GM18502 (cell line): ENCODE measurements around the gene SLC22A15.
A peak's percentile ranks its signal among the peaks of the same experiment; 100 is the strongest.
"Not testable (repeated sequence)": the region's sequence is repeated elsewhere in the genome, so short reads cannot be mapped to it uniquely, and the experiment has no call there.

ENCODE experiments used
- ATAC-seq: cut with Tn5 transposase; IDR thresholded peaks from one replicate; pipeline ENCODE4 v1.9.1; 2021; ENCODE audit warnings: mild to moderate bottlenecking; ENCODE audit not compliant: unreplicated experiment, poor library complexity

The SLC22A15 gene

GRCh38 chr1:115976062-115976920 lies at the start of gene SLC22A15:
SLC22A15 (plus strand) TSS chr1:115976513; CDS start chr1:115976628, 115 bp downstream.
- peak; percentile 92 for ATAC-seq

- ATAC-seq: no peak
These were observed 48.3 kb upstream of the SLC22A15 start for GRCh38 chr1:115927971-115928370.

- ATAC-seq: no peak
These were observed 46.4 kb upstream of the SLC22A15 start for GRCh38 chr1:115929881-115930280.

GRCh38 chr1:115933625-115934024 lies 42.7 kb upstream of the SLC22A15 start:
- ATAC-seq: no peak

DNA sequence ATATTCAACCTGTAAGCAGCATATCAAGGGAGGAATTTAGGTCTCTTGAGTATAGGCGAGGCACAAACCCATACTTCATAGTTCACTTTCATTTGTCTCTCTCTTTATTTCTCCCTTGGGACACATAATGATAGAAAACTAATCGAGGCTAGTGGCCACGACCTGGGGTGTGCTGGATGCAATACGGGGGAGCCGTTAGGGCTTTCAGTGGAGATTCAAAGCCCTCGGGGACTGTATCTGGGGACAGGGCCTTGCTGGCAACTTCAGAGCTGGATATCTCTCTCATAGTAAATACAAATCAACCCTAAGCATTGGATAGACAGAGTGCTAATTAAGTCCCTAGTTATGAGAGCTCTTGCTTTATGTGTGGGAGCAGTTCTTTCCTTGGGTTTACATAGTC lies 36.9 kb upstream of the SLC22A15 start:
- ATAC-seq: no peak

DNA sequence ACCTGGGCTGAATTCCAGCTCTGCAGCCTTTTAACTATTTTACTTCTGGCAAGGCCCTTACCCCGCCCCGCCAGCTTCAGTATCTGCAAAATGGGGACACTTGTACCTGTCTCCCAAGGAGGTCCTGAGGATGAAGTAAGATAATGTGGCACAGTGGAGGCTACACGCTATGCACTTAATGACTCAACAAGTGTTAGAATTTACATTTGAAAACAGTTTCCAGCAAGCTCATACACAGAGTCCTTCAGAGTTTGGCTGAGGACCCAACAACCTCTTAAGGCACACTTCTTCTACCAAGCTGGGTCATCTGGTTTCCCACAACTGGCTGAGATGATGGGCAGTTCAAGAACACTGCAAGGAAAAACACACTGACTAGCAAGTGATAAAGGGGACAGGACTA lies 30.2 kb upstream of the SLC22A15 start:
- no peak for ATAC-seq

- ATAC-seq: no peak
These were observed 27.2 kb upstream of the SLC22A15 start for GRCh38 chr1:115949156-115949555.

DNA sequence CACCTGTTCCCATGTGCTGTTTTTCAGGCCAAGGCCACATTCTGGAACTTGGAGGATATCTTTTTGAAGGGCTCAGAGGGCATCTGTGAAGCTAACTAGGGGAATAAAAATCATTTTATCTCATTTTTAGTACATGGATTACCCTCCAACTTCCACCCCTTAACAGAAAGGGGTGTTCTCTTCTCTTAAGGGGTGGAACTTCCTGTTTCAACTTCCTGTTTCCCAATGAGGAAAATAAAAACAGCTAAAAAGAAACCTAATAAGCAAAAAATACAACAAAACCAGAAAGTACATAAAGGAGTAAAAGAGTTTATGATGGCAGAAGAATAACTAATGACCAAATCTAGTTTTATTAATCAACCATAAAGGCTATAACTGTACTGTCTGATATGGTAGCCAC lies 24.8 kb upstream of the SLC22A15 start:
- no peak for ATAC-seq

DNA sequence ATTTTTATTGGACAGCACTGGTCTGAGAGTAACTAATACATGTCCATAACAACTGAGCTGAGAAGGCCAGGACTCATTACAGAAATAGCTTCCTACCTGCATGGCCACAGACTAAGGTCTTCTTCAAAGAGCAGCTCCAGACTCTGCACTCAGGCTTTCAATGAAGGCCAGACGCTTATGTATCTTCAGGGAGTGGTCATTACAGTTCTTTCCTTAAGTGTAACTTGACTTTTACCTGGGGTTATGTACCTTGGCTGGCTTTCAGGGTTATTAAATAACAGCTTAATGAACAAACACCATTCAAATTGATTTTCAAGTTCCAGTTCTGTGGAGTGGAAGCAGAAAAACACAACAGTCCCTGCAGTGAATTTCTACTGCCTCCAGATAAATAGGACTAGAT lies 23.8 kb upstream of the SLC22A15 start:
- ATAC-seq: no peak

DNA sequence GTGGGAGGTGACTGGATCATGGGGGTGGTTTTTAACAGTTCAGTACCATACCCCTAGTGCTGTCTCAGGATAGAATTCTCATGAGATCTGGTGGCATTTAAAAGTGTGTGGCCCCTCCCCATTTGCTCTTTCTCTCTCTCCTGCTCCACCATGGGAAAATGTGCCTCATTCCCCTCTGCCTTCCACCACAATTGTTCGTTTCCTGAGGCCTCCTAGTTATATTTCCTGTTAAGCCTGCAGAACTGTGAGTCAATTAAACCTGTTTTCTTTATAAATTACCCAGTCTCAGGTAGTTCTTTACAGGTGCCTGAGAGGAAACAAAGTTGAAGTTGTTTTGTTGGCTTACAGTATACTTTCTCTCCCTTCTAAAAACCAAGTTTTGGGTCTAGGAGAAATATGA lies 23.1 kb upstream of the SLC22A15 start:
- ATAC-seq: no peak

DNA sequence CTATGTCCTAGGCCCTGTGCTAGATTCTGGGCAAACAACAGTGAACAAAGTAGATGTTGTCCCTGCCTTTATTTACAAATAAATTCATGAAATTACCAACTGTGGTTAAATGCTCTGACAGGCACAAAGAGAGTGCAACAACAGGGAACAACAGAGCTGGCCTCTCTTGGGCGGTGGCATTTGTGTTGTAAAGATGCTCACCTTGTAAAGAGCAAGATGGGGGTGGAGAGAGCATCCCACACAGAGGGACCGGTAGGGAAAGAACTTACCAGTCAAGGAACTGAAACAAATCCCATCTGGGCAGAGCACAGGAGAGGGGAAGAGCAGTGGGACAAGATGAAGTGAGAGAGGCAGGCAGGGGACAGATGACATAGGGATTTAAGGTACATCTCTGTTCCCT lies 21.6 kb upstream of the SLC22A15 start:
- no peak for ATAC-seq

DNA sequence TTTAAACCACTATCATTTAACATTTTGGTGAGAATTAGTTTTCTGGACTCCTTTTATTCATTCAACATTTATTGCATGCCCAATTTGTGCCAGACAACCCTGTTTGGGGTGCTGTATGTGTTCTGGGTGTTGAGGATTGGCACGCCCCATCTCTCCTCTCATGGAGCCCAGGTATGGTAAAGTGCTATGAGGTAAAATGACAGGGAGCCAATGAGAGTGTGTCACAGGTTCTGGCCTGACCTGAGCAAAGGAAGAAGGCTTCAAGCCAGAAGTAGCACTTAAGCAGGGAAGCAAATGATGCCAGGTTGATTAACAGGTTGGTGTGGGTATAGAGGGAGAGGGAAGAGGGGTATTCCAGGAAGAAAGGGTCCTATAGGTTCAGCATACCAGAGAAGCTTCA lies 21.1 kb upstream of the SLC22A15 start:
- no peak for ATAC-seq

GRCh38 chr1:115958866-115959265 lies 17.4 kb upstream of the SLC22A15 start:
- ATAC-seq: no peak

DNA sequence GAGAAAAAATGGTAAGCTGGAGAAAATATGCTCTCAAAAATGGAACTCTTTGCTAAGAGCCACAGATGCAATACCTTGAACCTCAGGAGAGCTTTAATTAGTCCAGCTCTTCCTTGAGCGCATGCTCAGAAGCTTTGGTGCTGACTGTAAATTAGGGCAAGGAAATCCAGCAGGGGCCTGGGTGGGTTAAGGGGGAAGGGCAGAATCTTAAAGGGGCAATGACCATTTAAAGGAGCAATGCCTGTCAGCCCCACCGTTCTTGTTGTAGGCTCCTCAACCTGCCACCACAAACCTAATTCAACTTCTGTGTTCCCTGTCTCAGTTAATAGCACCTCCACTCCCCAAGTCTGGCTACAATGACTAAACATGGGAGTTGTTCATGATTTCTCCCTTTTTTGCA lies 6.8 kb upstream of the SLC22A15 start:
- ATAC-seq: no peak

DNA sequence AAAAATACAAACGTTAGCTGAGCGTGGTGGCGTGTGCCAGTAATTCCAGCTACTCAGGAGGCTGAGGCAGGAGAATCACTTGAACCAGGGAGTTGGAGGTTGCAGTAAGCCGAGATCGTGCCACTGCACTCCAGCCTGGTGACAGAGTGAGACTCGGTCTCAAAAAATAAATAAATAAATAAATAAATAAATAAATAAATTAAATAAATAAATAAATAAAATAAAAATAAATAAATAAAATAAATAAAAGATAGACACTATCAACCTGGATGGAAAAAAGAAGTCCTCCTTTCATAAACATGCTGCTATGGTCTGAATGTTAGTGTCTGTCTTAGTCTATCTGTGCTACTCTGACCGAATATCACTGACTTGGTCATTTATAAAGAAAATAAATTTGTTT lies 4.5 kb upstream of the SLC22A15 start:
- ATAC-seq: not testable (repeated sequence)

DNA sequence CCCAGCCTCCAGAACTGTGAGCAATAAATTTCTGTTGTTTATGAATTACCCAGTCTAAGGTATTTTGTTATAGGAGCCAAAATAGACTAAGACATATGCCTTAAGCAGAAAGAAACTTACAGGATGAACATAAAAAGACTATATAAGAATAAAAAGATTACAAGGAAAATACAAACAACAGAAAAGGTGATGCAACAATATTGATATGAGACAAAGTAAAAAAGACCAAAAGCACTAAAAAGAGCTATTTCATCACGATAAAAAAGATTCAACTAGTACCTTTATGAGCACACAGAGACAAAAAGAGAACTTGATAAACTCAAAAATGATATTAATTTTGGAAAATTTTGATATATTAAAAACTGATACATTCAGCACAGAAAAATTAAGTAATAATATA lies 3.2 kb upstream of the SLC22A15 start:
- no peak for ATAC-seq

GRCh38 chr1:115975569-115976061 lies 698 bp upstream of the SLC22A15 start:
- ATAC-seq: no peak

- peak; percentile 15 for ATAC-seq
These were observed 697 bp downstream of the SLC22A15 start for GRCh38 chr1:115976921-115977498.

DNA sequence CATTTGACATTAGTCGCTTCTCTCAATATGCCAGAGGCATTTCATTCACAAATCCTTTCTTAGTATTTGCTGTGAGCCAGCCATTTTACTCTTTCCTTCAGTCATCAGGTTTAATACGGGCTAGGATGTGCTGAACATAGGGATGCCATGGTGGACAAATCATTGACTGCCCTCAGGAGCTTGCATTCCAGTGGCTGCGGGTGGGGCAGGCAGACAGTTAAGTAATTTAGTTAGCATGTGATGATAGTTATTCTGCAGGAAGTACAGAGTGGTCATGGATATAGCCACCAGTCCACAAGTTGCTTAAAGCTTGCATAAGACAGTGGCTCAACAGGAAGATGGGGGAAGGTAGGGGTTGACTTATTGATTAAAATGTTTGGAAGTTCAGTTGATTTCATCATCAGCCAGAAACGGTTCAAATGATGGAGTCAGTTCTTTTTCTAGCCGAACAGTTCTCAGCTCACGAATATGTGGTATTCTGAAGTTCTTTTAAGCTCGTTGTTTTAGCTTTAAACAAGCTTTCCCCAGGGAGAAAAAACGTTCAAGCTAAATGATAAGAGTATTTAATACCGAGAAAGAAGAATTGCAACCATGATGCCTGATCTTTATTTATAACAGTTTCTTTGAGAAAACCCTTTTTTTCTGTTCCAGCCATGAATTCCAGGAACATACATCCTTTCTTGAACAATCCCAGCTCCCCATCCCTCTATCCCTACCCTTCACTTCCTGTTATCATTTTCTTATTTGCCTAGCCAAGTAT lies 1.4 kb downstream of the SLC22A15 start:
- ATAC-seq: no peak

- ATAC-seq: no peak
These were observed 2.1 kb downstream of the SLC22A15 start for GRCh38 chr1:115978292-115978941.

GRCh38 chr1:115980156-115980555 lies 3.8 kb downstream of the SLC22A15 start:
- ATAC-seq: no peak
